Stomach (tissue), 4 donors: ENCODE measurements around the gene CSMD2.

ENCODE experiments used
- CTCF ChIP-seq, 7 experiments: fragments of 450-650 bp in 4 of 7; fragments of 200-600 bp in 3 of 7; sonication (generic) in 3 of 7; IDR thresholded peaks; one replicate each; pipeline ENCODE4 v1.5.1; 2016 to 2019; ENCODE audit warnings: antibody characterized with exemption in 7 of 7, control low read depth in 2 of 7, mild to moderate bottlenecking in 1 of 7
- EP300 ChIP-seq: sonication (generic); formaldehyde crosslinking; IDR thresholded peaks from one replicate; pipeline ENCODE4 v1.6.1; 2017; ENCODE audit warnings: antibody characterized with exemption
- POLR2A ChIP-seq, 4 donors: fragments of 450-650 bp; IDR thresholded peaks; one replicate each; pipeline ENCODE4 v1.6.1; 2016; ENCODE audit warnings: antibody characterized with exemption in 4 of 4, control low read depth in 2 of 4, mild to moderate bottlenecking in 1 of 4, moderate library complexity in 1 of 4
- POLR2AphosphoS5 ChIP-seq, 3 donors: sonication (generic); formaldehyde crosslinking; IDR thresholded peaks; one replicate each; pipeline ENCODE4 v1.6.1; 2016; ENCODE audit warnings: antibody characterized with exemption in 3 of 3

DNA sequence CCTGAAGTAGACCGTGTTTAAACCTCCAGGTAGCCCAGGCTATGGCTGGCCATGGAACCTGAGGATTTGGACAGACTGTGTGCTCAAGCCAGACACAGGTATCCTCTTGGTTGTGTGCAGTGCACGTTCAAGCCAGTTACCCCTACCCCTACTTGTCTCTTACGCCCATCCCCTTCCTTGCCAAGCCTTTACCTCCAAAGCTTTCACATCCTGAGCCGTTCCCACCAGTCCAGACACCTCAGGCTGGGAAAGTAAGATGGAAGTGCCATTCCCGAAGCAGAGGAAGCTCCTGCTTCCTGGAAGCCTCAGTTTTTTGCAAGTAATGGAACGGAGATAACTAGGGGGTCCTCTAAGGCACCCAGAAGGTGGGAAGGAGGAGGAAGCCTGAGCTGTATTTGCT is 342.6 kb downstream of the CSMD2 start:
- TF ChIP-seq EP300 (no peak), POLR2AphosphoS5 (IDR thresholded peaks at IDR 0.05) (no peak), POLR2A (IDR thresholded peaks at IDR 0.05) (no peak), CTCF (IDR thresholded peaks at IDR 0.05) (no peak)
